HAP-1 (cell line): Measurements from ENCODE around the gene STK33.

Experiments used
- DNase-seq, 2 experiments: peaks; one replicate each; pipeline ENCODE4 v3.0.0-alpha.2; 2016 to 2020; ENCODE audit warnings: low spot score in 2 of 2
- H3K27me3 ChIP-seq: fragments of 250-450 bp; sonication (Bioruptor Pico); 2 replicates; pipeline ENCODE4 v1.5.1; 2020; ENCODE audit warnings: low read depth, mild to moderate bottlenecking, moderate library complexity
- H3K36me3 ChIP-seq: fragments of 250-450 bp; sonication (Bioruptor Pico); replicated peaks from 2 replicates; pipeline ENCODE4 v1.5.1; 2020; ENCODE audit warnings: mild to moderate bottlenecking
- H3K4me1 ChIP-seq: fragments of 250-450 bp; sonication (Bioruptor Pico); 2 replicates; pipeline ENCODE4 v1.5.1; 2020; ENCODE audit warnings: mild to moderate bottlenecking
- H3K4me3 ChIP-seq: fragments of 250-450 bp; sonication (Bioruptor Pico); 2 replicates; pipeline ENCODE4 v1.5.1; 2020; ENCODE audit warnings: mild to moderate bottlenecking, moderate library complexity
- H3K9me3 ChIP-seq: fragments of 250-450 bp; sonication (Bioruptor Pico); 2 replicates; pipeline ENCODE4 v1.5.1; 2020; ENCODE audit warnings: mild to moderate bottlenecking, moderate library complexity
- in situ Hi-C: fragments of 300-500 bp; cut with MboI; formaldehyde crosslinking; loops from 3 replicates; pipeline ENCODE4 v1.14.3; 2020; ENCODE audit warnings: low sequenced_read_pairs, inconsistent platforms, mixed read lengths

Gene STK33

GRCh38 chr11:8381343-8381742 is 212.7 kb downstream of the STK33 start:
- Histone ChIP-seq H3K4me1 (no peaks in the 10 kb centered on the region), H3K27me3 (no peaks in the 10 kb centered on the region), H3K36me3 (no peaks in the 10 kb centered on the region), H3K4me3 (no peak overlapping the region), H3K9me3 (no peaks in the 10 kb centered on the region)
- no peak for DNase-seq
- in situ Hi-C loops = no loop called here

GRCh38 chr11:8375932-8376331 is 218.1 kb downstream of the STK33 start:
- H3K4me1 ChIP-seq = no peaks in the 10 kb centered on the region
- no peaks in the 10 kb centered on the region for H3K27me3 ChIP-seq
- H3K36me3 ChIP-seq = no peaks in the 10 kb centered on the region
- DNase-seq = no peak
- no peak overlapping the region for H3K4me3 ChIP-seq
- in situ Hi-C loops = no loop called here
- H3K9me3 ChIP-seq = no peaks in the 10 kb centered on the region

DNA sequence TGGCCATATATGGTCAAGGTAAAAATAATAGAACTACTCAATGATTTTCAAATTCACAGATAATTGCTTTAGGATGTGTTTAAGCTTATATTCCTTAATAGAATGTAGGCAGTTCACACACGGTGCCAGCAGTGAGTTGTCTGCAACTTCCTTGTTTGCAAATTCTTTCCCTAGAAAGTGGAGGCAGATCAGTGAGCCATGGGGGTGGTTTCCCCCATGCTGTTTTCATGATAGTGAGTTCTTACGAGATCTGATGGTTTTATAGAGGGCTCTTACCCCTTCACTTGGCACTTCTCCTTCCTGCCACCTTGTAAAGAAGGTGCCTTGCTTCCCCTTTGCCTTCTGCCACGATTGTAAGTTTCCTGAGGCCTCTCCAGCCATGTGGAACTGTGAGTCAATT is 218.6 kb downstream of the STK33 start:
- Histone ChIP-seq H3K4me3 (no peak overlapping the region), H3K4me1 (no peaks in the 10 kb centered on the region), H3K9me3 (no peaks in the 10 kb centered on the region), H3K36me3 (no peaks in the 10 kb centered on the region), H3K27me3 (no peaks in the 10 kb centered on the region)
- in situ Hi-C loops = no loop called here
- DNase-seq = no peak

GRCh38 chr11:8374716-8375115 is 219.3 kb downstream of the STK33 start:
- no peak for DNase-seq
- no peak overlapping the region for H3K4me3 ChIP-seq
- H3K36me3 ChIP-seq = no peaks in the 10 kb centered on the region
- no peaks in the 10 kb centered on the region for H3K27me3 ChIP-seq
- H3K4me1 ChIP-seq = no peaks in the 10 kb centered on the region
- in situ Hi-C loops = no loop called here
- H3K9me3 ChIP-seq = no peaks in the 10 kb centered on the region

DNA sequence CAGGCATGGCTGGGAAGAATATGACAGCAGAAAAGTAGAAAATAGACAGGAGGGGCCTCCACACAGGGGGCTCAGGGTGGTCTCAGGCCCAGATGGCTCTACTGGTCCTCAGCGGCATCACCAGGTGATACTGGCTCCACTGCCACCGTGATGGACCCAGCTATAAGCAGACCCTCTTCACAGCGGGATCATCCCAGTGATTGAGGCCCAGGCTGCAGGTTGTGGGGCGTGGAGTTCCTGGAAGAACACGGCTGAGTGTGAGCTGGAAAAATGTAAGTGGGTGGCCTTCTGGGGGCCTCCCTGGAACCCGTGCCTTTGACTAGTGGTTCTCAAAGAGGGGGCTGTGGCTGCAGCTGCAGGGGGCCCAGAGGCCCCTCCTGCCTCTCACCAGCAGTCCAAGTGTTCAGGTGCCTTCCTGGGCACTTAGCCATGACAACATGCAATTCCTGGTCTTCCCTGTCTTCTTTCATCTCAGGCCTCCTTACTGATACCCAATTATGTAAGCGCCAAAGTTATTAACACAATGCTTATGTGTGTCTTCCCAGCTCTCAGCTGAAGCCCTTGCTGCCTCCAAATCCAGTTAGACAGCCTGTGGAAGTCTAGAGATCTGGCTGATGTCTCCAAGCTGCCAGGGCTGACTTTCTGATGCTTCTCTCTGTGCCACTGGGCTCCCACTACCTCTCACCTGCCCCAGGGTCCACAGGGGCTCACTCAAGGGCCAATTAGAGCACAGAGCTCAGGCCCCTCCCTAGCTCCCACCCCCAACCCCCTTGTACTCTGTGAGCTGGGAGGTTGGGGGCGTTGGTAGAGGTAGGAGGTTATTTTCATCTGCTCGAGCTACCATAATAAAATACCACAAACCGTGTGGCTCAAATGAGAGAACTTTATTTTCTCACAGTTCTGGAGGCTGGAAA is 220.3 kb downstream of the STK33 start:
- no peak for DNase-seq

GRCh38 chr11:8372641-8373381 is 221.2 kb downstream of the STK33 start:
- H3K36me3 ChIP-seq = no peaks in the 10 kb centered on the region
- H3K27me3 ChIP-seq = no peaks in the 10 kb centered on the region
- no peaks in the 10 kb centered on the region for H3K9me3 ChIP-seq
- in situ Hi-C loops = no loop called here
- no peaks in the 10 kb centered on the region for H3K4me1 ChIP-seq
- H3K4me3 ChIP-seq = no peak overlapping the region
- no peak for DNase-seq

More for the DNA sequence above, 220.3 kb downstream of the STK33 start:
- Histone ChIP-seq H3K4me3 (no peak overlapping the region), H3K27me3 (no peaks in the 10 kb centered on the region), H3K36me3 (no peaks in the 10 kb centered on the region), H3K4me1 (no peaks in the 10 kb centered on the region), H3K9me3 (no peaks in the 10 kb centered on the region)
- in situ Hi-C loops = no loop called here

GRCh38 chr11:8371516-8371884 is 222.5 kb downstream of the STK33 start:
- H3K27me3 ChIP-seq = no peaks in the 10 kb centered on the region
- no peaks in the 10 kb centered on the region for H3K4me1 ChIP-seq
- no peak overlapping the region for H3K4me3 ChIP-seq
- no peaks in the 10 kb centered on the region for H3K36me3 ChIP-seq
- no peaks in the 10 kb centered on the region for H3K9me3 ChIP-seq
- DNase-seq = no peak
- in situ Hi-C loops = no loop called here

- Histone ChIP-seq H3K27me3 (no peaks in the 10 kb centered on the region), H3K4me3 (no peak overlapping the region), H3K36me3 (no peaks in the 10 kb centered on the region), H3K9me3 (no peaks in the 10 kb centered on the region), H3K4me1 (no peaks in the 10 kb centered on the region)
- DNase-seq = no peak
- in situ Hi-C loops = no loop called here
Measured at GRCh38 chr11:8370812-8371515, 223.1 kb downstream of the STK33 start.

DNA sequence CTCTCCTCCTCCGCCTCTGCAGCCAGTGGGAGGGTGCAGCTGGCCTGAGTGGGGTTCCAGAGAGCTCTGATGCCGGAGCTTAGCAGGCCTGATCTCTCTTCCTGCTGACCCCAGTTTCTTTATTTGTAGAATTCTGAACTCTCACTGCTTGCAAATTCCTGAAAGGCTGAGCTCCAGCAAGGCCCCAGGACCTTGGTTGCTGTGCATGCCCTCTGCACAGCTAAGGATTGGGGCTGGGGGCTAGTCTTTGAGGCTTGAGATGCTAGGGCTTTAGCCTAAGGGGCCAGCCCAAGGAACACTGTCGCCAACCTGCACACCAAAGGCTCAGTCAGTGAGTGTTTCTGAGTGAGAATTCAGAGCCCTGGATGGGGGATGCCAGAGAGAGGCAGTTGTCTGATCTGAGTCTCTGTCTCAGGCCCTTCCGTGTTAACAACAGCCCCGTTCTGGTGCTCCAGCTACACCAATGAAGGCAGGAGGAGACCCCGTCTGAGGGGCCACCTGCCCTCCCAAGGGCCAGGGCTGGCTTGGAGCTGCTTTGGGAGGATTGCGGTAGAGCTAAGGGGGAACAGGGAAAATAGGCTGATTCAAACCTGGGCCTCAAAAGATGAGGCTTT is 224.3 kb downstream of the STK33 start:
- in situ Hi-C loops = no loop called here
- no peaks in the 10 kb centered on the region for H3K27me3 ChIP-seq
- H3K36me3 ChIP-seq = no peaks in the 10 kb centered on the region
- H3K4me3 ChIP-seq = no peak overlapping the region
- H3K4me1 ChIP-seq = no peaks in the 10 kb centered on the region
- no peaks in the 10 kb centered on the region for H3K9me3 ChIP-seq
- no peak for DNase-seq

DNA sequence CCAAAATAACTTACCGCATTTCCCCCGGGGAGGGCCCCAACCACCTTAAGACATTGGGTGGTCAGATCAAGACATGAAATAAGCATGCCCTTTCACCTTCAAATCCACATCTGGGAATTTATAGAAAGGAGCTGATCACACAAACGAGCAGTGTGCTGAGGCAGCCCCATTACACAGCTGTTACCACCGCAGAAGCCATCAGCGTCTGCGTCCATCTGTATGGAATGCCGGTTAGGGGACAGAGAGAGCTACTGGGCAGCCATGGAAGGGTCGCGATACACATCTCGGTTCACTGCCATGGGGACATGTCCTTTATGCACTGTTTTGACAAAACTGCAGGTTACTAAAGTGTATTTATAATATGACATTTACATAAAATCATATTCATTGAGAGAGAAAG is 225.3 kb downstream of the STK33 start:
- Histone ChIP-seq H3K27me3 (no peaks in the 10 kb centered on the region), H3K9me3 (no peaks in the 10 kb centered on the region), H3K4me3 (no peak overlapping the region), H3K36me3 (no peaks in the 10 kb centered on the region), H3K4me1 (peaks cover 3% of the 10 kb centered on the region; the same call in 1 of the 2 replicates)
- DNase-seq = no peak
- in situ Hi-C loops = no loop called here

- no peaks in the 10 kb centered on the region for H3K27me3 ChIP-seq
- no peak for DNase-seq
- peaks cover 3% of the 10 kb centered on the region; the same call in 1 of the 2 replicates for H3K4me1 ChIP-seq
- in situ Hi-C loops = no loop called here
- H3K36me3 ChIP-seq = no peaks in the 10 kb centered on the region
- no peak overlapping the region for H3K4me3 ChIP-seq
- no peaks in the 10 kb centered on the region for H3K9me3 ChIP-seq
Measured at GRCh38 chr11:8368194-8368593, 225.8 kb downstream of the STK33 start.

GRCh38 chr11:8366316-8366715 is 227.7 kb downstream of the STK33 start:
- Histone ChIP-seq H3K9me3 (no peaks in the 10 kb centered on the region), H3K27me3 (no peaks in the 10 kb centered on the region), H3K4me3 (no peak overlapping the region), H3K36me3 (no peaks in the 10 kb centered on the region), H3K4me1 (peaks cover 3% of the 10 kb centered on the region; the same call in 1 of the 2 replicates)
- no peak for DNase-seq
- in situ Hi-C loops = no loop called here

GRCh38 chr11:8365216-8365941 is 228.6 kb downstream of the STK33 start:
- DNase-seq = peak in 1 of 2 experiments; percentile 54
- in situ Hi-C loops = no loop called here
- Histone ChIP-seq H3K4me3 (no peak overlapping the region), H3K27me3 (no peaks in the 10 kb centered on the region), H3K9me3 (no peaks in the 10 kb centered on the region), H3K4me1 (peaks cover 3% of the 10 kb centered on the region; the same call in 1 of the 2 replicates), H3K36me3 (no peaks in the 10 kb centered on the region)
